HCT116 (cell line): Measurements from ENCODE around the gene CCDC197. TPM values are rescaled to one million over a fixed set of nuclear protein-coding genes. Genes with fewer than 3 reads are reported as not detected.

ENCODE experiments used
- ATAC-seq: fragments of 200-7000 bp; cut with Tn5 transposase; 2 replicates; pipeline ENCODE4 v1.9.1; 2020; ENCODE audit warnings: mild to moderate bottlenecking, moderate library complexity
- BruUV-seq: library from RNA; stranded (reverse); fragments of 400-500 nt; replicated peaks from 2 replicates; lab custom pipeline; 2021; lab: Mats Ljungman, UMichigan
- CTCF ChIA-PET: fragments of 300-600 bp; sonication (Branson Sonifier 250); formaldehyde crosslinking; loops from one replicate; lab custom pipeline; 2021; ENCODE audit warnings: antibody characterized with exemption; lab: Charles Lee
- POLR2A ChIA-PET: fragments of 300-600, 350-600 bp; sonication (Branson Sonifier 250); formaldehyde crosslinking; loops from one replicate; lab custom pipeline; 2021; ENCODE audit warnings: antibody characterized with exemption; lab: Charles Lee
- RAD21 ChIA-PET, 2 experiments: fragments of 300-600 bp; sonication (Branson Sonifier 250); formaldehyde crosslinking; loops; one replicate each; lab custom pipeline; 2023; ENCODE audit warnings: low total read pairs in 2 of 2; ENCODE audit not compliant: uncharacterized antibody in 2 of 2, unreplicated experiment in 2 of 2, low non-redundant PET in 1 of 2; lab: Charles Lee
- DNase-seq: peaks from one replicate; pipeline ENCODE4 v3.0.0-alpha.2; 2010; ENCODE audit warnings: low read depth, low spot score
- H2AFZ ChIP-seq: fragments of 200-600 bp; shearing (Covaris generic), sonication (generic); 2 replicates; pipeline ENCODE4 v1.6.1; 2017; ENCODE audit warnings: low read depth, mixed run types, mixed read lengths, antibody characterized with exemption, low read length; ENCODE audit not compliant: poor library complexity, severe bottlenecking
- H3K27ac ChIP-seq: 2 replicates; pipeline ENCODE4 v1.5.1; 2012; ENCODE audit warnings: low read depth, low read length
- H3K27me3 ChIP-seq: fragments of 200-600 bp; sonication (generic); 2 replicates; pipeline ENCODE4 v1.6.1; 2016; ENCODE audit warnings: mixed run types, low read length, mixed read lengths; ENCODE audit not compliant: insufficient read depth
- H3K36me3 ChIP-seq, 2 experiments: fragments of 200-500 bp in 1 of 2; fragments of 200-600 bp in 1 of 2; sonication (Bioruptor generic) in 1 of 2; sonication (generic) in 1 of 2; 2 replicates each; pipeline versions ENCODE4 v1.5.1 to v1.6.1; 2014 to 2016; ENCODE audit warnings: low read length in 2 of 2, inconsistent platforms in 1 of 2, mixed read lengths in 1 of 2, mixed run types in 1 of 2; ENCODE audit not compliant: insufficient read depth in 2 of 2, control insufficient read depth in 1 of 2
- H3K4me1 ChIP-seq, 2 experiments: fragments of 200-600 bp in 1 of 2; sonication (generic) in 1 of 2; 2 replicates each; pipeline versions ENCODE4 v1.5.1 to v1.6.1; 2012 to 2017; ENCODE audit warnings: low read length in 2 of 2, inconsistent platforms in 1 of 2, mild to moderate bottlenecking in 1 of 2, mixed read lengths in 1 of 2, mixed run types in 1 of 2, moderate library complexity in 1 of 2; ENCODE audit not compliant: insufficient read depth in 2 of 2, control insufficient read depth in 1 of 2
- H3K4me2 ChIP-seq: fragments of 200-600 bp; sonication (generic); 2 replicates; pipeline ENCODE4 v1.6.1; 2017; ENCODE audit warnings: mixed run types, low read length, mixed read lengths
- H3K4me3 ChIP-seq, 2 experiments: fragments of 200-600 bp in 1 of 2; sonication (generic) in 1 of 2; replicated peaks in 1 of 2; 2 replicates each; pipeline ENCODE4 v1.5.1; 2011 to 2016; ENCODE audit warnings: low read length in 2 of 2, control low read depth in 1 of 2, low read depth in 1 of 2, mild to moderate bottlenecking in 1 of 2, mixed read lengths in 1 of 2, mixed run types in 1 of 2
- H3K79me2 ChIP-seq: fragments of 200-600 bp; sonication (generic); 2 replicates; pipeline ENCODE4 v1.6.1; 2017; ENCODE audit warnings: mild to moderate bottlenecking, mixed run types, low read length, moderate library complexity, mixed read lengths; ENCODE audit not compliant: insufficient read depth
- H3K9ac ChIP-seq: fragments of 200-600 bp; sonication (generic); 2 replicates; pipeline ENCODE4 v1.6.1; 2016; ENCODE audit warnings: low read length, mixed read lengths
- H3K9me2 ChIP-seq: fragments of 200-600 bp; sonication (generic), shearing (Covaris generic); 2 replicates; pipeline ENCODE4 v1.6.1; 2017; ENCODE audit warnings: mixed run types, mild to moderate bottlenecking, moderate library complexity; ENCODE audit not compliant: insufficient read depth
- H3K9me3 ChIP-seq, 2 experiments: fragments of 200-500 bp in 1 of 2; fragments of 200-600 bp in 1 of 2; sonication (Bioruptor generic) in 1 of 2; sonication (generic) in 1 of 2; 2 replicates each; pipeline ENCODE4 v1.6.1; 2014 to 2017; ENCODE audit warnings: low read length in 2 of 2, mixed read lengths in 2 of 2, inconsistent platforms in 1 of 2, low read depth in 1 of 2, mild to moderate bottlenecking in 1 of 2, mixed run types in 1 of 2, moderate library complexity in 1 of 2; ENCODE audit not compliant: control insufficient read depth in 1 of 2, insufficient read depth in 1 of 2
- H4K20me1 ChIP-seq: fragments of 200-600 bp; sonication (generic), shearing (Covaris generic); 2 replicates; pipeline ENCODE4 v1.6.1; 2017; ENCODE audit warnings: mixed run types, mild to moderate bottlenecking, moderate library complexity; ENCODE audit not compliant: insufficient read depth
- ATF3 ChIP-seq: IDR thresholded peaks from 2 replicates; pipeline ENCODE4 v1.6.1; 2012
- CEBPB ChIP-seq: IDR thresholded peaks from 2 replicates; pipeline ENCODE4 v1.6.1; 2012; ENCODE audit warnings: low read depth
- CTCF ChIP-seq, 3 experiments: fragments of 200-600 bp in 1 of 3; sonication (generic) in 1 of 3; IDR thresholded peaks in 2 of 3; conservative IDR thresholded peaks in 1 of 3; 2 replicates each; pipeline ENCODE4 v1.5.1; 2012 to 2017; ENCODE audit warnings: low read depth in 2 of 3, low read length in 2 of 3, antibody characterized with exemption in 1 of 3, borderline replicate concordance in 1 of 3, control low read depth in 1 of 3, mild to moderate bottlenecking in 1 of 3, mixed read lengths in 1 of 3, mixed run types in 1 of 3, moderate library complexity in 1 of 3; ENCODE audit not compliant: insufficient read depth in 1 of 3
- EZH2phosphoT487 ChIP-seq: fragments of 200-600 bp; IDR thresholded peaks from 2 replicates; pipeline ENCODE4 v1.6.1; 2018; ENCODE audit warnings: antibody characterized with exemption, borderline replicate concordance
- REST ChIP-seq: IDR thresholded peaks from 2 replicates; pipeline ENCODE4 v1.6.1; 2012; ENCODE audit warnings: low read depth
- SIN3A ChIP-seq: IDR thresholded peaks from 2 replicates; pipeline ENCODE4 v1.6.1; 2012; ENCODE audit warnings: low read depth
- ZFX ChIP-seq: fragments of 450-650 bp; IDR thresholded peaks from 2 replicates; pipeline ENCODE4 v1.6.1; 2017
- intact Hi-C: fragments of 100-400 bp; cut with micrococcal nuclease; formaldehyde crosslinking; loops from 2 replicates; pipeline ENCODE4 v1.10.0; 2022
- total RNA-seq: library from RNA; stranded (reverse); gene quantifications from one replicate; pipeline ENCODE4 v1.2.1, GENCODE V29; 2021; ENCODE audit not compliant: unreplicated experiment

Gene CCDC197
- total RNA-seq, 1 experiment from 2014 or later = not detected

- TF ChIP-seq REST (no peak), CTCF (IDR thresholded peaks at IDR 0.05 in 2 of 3, conservative IDR thresholded peaks at IDR 0.05 in 1 of 3; ENCODE audit: borderline replicate concordance in 1 of 3, insufficient read depth in 1 of 3, low read depth in 2 of 3, low read length in 2 of 3) (no peak), EZH2phosphoT487 (no peak), SIN3A (no peak)
- TF ChIP-seq, all 23 proteins: peak for 0
These were observed 52.5 kb downstream of the CCDC197 start (continued) for GRCh38 chr14:94049625-94050023.

GRCh38 chr14:94050231-94050880 lies 53.3 kb downstream of the CCDC197 start:
- ChIA-PET POLR2A (no interaction called here), RAD21 (interaction anchor here (0.7 to 2.0 kb wide), 3 partner anchors 14 to 86 kb away, joined by 3 to 5 read pairs (median 3); partner anchors contain the start of gene IFI27L2 (in 1 of the 2)), CTCF (interaction anchor here (1.0 to 1.5 kb wide), 2 partner anchors 16 to 86 kb away, joined by 3 to 5 read pairs; no protein-coding TSS in a partner anchor)
- Histone ChIP-seq H3K27me3 (no peaks in the 10 kb centered on the region), H3K9me2 (no peaks in the 10 kb centered on the region), H4K20me1 (no peaks in the 10 kb centered on the region), H3K79me2 (no peaks in the 10 kb centered on the region; the same call in 1 of the 2 replicates), H3K4me2 (no peak overlapping the region), H3K9me3 (no peaks in the 10 kb centered on the region), H3K27ac (no peak overlapping the region)
- BruUV-seq = no TSS peak
- intact Hi-C loops = loop anchor here (2.0 kb wide), 1 partner anchor 130 kb away; no protein-coding TSS in a partner anchor
- ATAC-seq = no peak
- no peak for TF ChIP-seq CEBPB
- TF ChIP-seq ATF3 = no peak
- no peak for TF ChIP-seq ZFX
- TF ChIP-seq, all 23 proteins: peak for 0
- H3K36me3 ChIP-seq = peaks cover 35 to 66% of the 10 kb centered on the region in 2 experiments; a peak in 3 of 4 replicates
- H3K4me1 ChIP-seq = no peaks in the 10 kb centered on the region
- H3K9ac ChIP-seq = no peak overlapping the region
- no peak overlapping the region for H2AFZ ChIP-seq
- no peak overlapping the region for H3K4me3 ChIP-seq
- DNase-seq = no peak
